Tibial nerve (tissue), 4 donors: ENCODE measurements around the gene PRKCSH.

Experiments used
- CTCF ChIP-seq, 5 experiments: fragments of 200-600 bp in 3 of 5; fragments of 450-650 bp in 2 of 5; sonication (generic) in 3 of 5; IDR thresholded peaks; one replicate each; pipeline ENCODE4 v1.5.1; 2016 to 2019; ENCODE audit warnings: antibody characterized with exemption in 5 of 5, mild to moderate bottlenecking in 3 of 5, moderate library complexity in 2 of 5
- EP300 ChIP-seq, 2 donors: sonication (generic); formaldehyde crosslinking; IDR thresholded peaks; one replicate each; pipeline ENCODE4 v1.6.1; 2017; ENCODE audit warnings: antibody characterized with exemption in 2 of 2, mild to moderate bottlenecking in 1 of 2
- POLR2A ChIP-seq, 2 donors: fragments of 450-650 bp; IDR thresholded peaks; one replicate each; pipeline ENCODE4 v1.6.1; 2017; ENCODE audit warnings: antibody characterized with exemption in 2 of 2, mild to moderate bottlenecking in 2 of 2, moderate library complexity in 2 of 2

- TF ChIP-seq CTCF (IDR thresholded peaks at IDR 0.05) (no peak), EP300 (IDR thresholded peaks at IDR 0.05) (no peak), POLR2A (IDR thresholded peaks at IDR 0.05) (no peak)
These were observed 9.7 kb downstream of the PRKCSH start for GRCh38 chr19:11445141-11445540.
